Liver (tissue), 9 donors: ENCODE measurements around the gene CFAP251. TPM values are rescaled to one million over a fixed set of nuclear protein-coding genes. Genes with fewer than 3 reads are reported as not detected.
A peak's percentile ranks its signal among the peaks of the same experiment; 100 is the strongest.

Experiments
- DNase-seq: peaks from one replicate; pipeline ENCODE4 v3.0.0-alpha.2; 2017; ENCODE audit warnings: low spot score
- H3K27ac ChIP-seq, 2 donors: one replicate each; pipeline ENCODE4 v1.7.0; 2013; ENCODE audit warnings: inconsistent platforms in 2 of 2, low read length in 2 of 2, control low read depth in 1 of 2, low read depth in 1 of 2, mild to moderate bottlenecking in 1 of 2
- H3K27me3 ChIP-seq, 4 donors: one replicate each; pipeline versions ENCODE4 v1.6.1 to v1.7.0; 2013; ENCODE audit warnings: low read length in 3 of 4, inconsistent platforms in 1 of 4, mild to moderate bottlenecking in 1 of 4, moderate library complexity in 1 of 4; ENCODE audit not compliant: control insufficient read depth in 4 of 4, insufficient read depth in 4 of 4
- H3K36me3 ChIP-seq, 4 donors: one replicate each; pipeline versions ENCODE4 v1.6.1 to v1.7.0; 2013; ENCODE audit warnings: low read length in 3 of 4, mild to moderate bottlenecking in 3 of 4, low read depth in 1 of 4, moderate library complexity in 1 of 4; ENCODE audit not compliant: control insufficient read depth in 4 of 4, insufficient read depth in 3 of 4
- H3K4me1 ChIP-seq, 4 donors: one replicate each; pipeline versions ENCODE4 v1.6.1 to v1.7.0; 2013; ENCODE audit warnings: low read length in 3 of 4, mild to moderate bottlenecking in 3 of 4, moderate library complexity in 1 of 4; ENCODE audit not compliant: control insufficient read depth in 4 of 4, insufficient read depth in 4 of 4
- H3K4me3 ChIP-seq, 3 donors: one replicate each; pipeline versions ENCODE4 v1.6.1 to v1.7.0; 2013; ENCODE audit warnings: low read length in 3 of 3, control low read depth in 1 of 3, low read depth in 1 of 3, mild to moderate bottlenecking in 1 of 3
- H3K9ac ChIP-seq, 2 donors: one replicate each; pipeline ENCODE4 v1.7.0; 2013; ENCODE audit warnings: low read length in 2 of 2, mild to moderate bottlenecking in 2 of 2, moderate library complexity in 2 of 2, control low read depth in 1 of 2, low read depth in 1 of 2
- H3K9me3 ChIP-seq, 4 donors: one replicate each; pipeline versions ENCODE4 v1.6.1 to v1.7.0; 2013; ENCODE audit warnings: low read length in 3 of 4; ENCODE audit not compliant: control insufficient read depth in 4 of 4
- EGR1 ChIP-seq, 2 donors: IDR thresholded peaks; 2 replicates each; pipeline ENCODE4 v1.6.1; 2016 to 2018; ENCODE audit warnings: antibody characterized with exemption in 2 of 2, low read depth in 2 of 2
- FOXA1 ChIP-seq: IDR thresholded peaks from 2 replicates; pipeline ENCODE4 v1.6.1; 2016; ENCODE audit warnings: antibody characterized with exemption
- FOXA2 ChIP-seq: IDR thresholded peaks from 2 replicates; pipeline ENCODE4 v1.6.1; 2016; ENCODE audit warnings: antibody characterized with exemption
- GABPA ChIP-seq, 2 donors: IDR thresholded peaks in 1 of 2; conservative IDR thresholded peaks in 1 of 2; 2 replicates each; pipeline ENCODE4 v1.6.1; 2016; ENCODE audit warnings: antibody characterized with exemption in 2 of 2, mild to moderate bottlenecking in 1 of 2, moderate library complexity in 1 of 2
- HNF4A ChIP-seq, 2 donors: conservative IDR thresholded peaks; 2 replicates each; pipeline ENCODE4 v1.6.1; 2016; ENCODE audit warnings: antibody characterized with exemption in 2 of 2, mild to moderate bottlenecking in 2 of 2
- HNF4G ChIP-seq: IDR thresholded peaks from 2 replicates; pipeline ENCODE4 v1.6.1; 2016; ENCODE audit warnings: antibody characterized with exemption
- JUND ChIP-seq, 2 donors: IDR thresholded peaks; 2 replicates each; pipeline ENCODE4 v1.6.1; 2016; ENCODE audit warnings: antibody characterized with exemption in 2 of 2
- NR2F2 ChIP-seq: IDR thresholded peaks from 2 replicates; pipeline ENCODE4 v1.6.1; 2016; ENCODE audit warnings: antibody characterized with exemption
- RAD21 ChIP-seq, 2 donors: IDR thresholded peaks; 2 replicates each; pipeline ENCODE4 v1.6.1; 2016; ENCODE audit warnings: antibody characterized with exemption in 2 of 2, mild to moderate bottlenecking in 2 of 2
- RXRA ChIP-seq, 2 donors: IDR thresholded peaks; 2 replicates each; pipeline ENCODE4 v1.6.1; 2017 to 2018; ENCODE audit warnings: antibody characterized with exemption in 2 of 2, mild to moderate bottlenecking in 1 of 2
- SP1 ChIP-seq: IDR thresholded peaks from 2 replicates; pipeline ENCODE4 v1.6.1; 2018; ENCODE audit warnings: antibody characterized with exemption, mild to moderate bottlenecking
- TAF1 ChIP-seq: conservative IDR thresholded peaks from 2 replicates; pipeline ENCODE4 v1.6.1; 2016; ENCODE audit warnings: antibody characterized with exemption, mild to moderate bottlenecking
- YY1 ChIP-seq: IDR thresholded peaks from 2 replicates; pipeline ENCODE4 v1.6.1; 2016; ENCODE audit warnings: antibody characterized with exemption, mild to moderate bottlenecking
- WGBS: extraction: QIAGEN DNeasy Blood & Tissue Kit; methylation state at CpG from one replicate; pipeline ENCODE4 v1.1.7; 2013; 5-methylcytosine and 5-hydroxymethylcytosine counted together
- polyA plus RNA-seq, 2 donors: library from polyadenylated mRNA; stranded (reverse) in 1 of 2; unstranded in 1 of 2; fragments of 200-250 nt in 1 of 2; fragments of >200 nt in 1 of 2; fragmentation: Nextera tagmentation in 1 of 2; extraction: Ambion mirVana in 1 of 2; gene quantifications; one replicate each; pipeline versions ENCODE4 v1.2.1 to v1.2.3, GENCODE V29; 2013 to 2015
- total RNA-seq, 2 donors: library from RNA; depleted of rRNA; stranded (reverse); fragments of >200 nt; gene quantifications; one replicate each; pipeline ENCODE4 v1.2.3, GENCODE V29; 2014
- TF ChIP-seq, protein P1 (sequence below): IDR thresholded peaks from 2 replicates; pipeline ENCODE4 v1.6.1; 2016; ENCODE audit warnings: antibody characterized with exemption
- TF ChIP-seq, protein P2 (sequence below): IDR thresholded peaks from 2 replicates; pipeline ENCODE4 v1.6.1; 2016; ENCODE audit warnings: antibody characterized with exemption
- TF ChIP-seq, protein P3 (sequence below): fragments of 150-350 bp; IDR thresholded peaks from 2 replicates; pipeline ENCODE4 v1.5.1; 2017; ENCODE audit warnings: improper control_type of control experiment, low read depth, low read length; ENCODE audit not compliant: missing input control
- TF ChIP-seq, protein P4 (sequence below): IDR thresholded peaks from 2 replicates; pipeline ENCODE4 v1.6.1; 2016; ENCODE audit warnings: antibody characterized with exemption, mild to moderate bottlenecking
- TF ChIP-seq, protein P5 (sequence below): IDR thresholded peaks from 2 replicates; pipeline ENCODE4 v1.6.1; 2016; ENCODE audit warnings: antibody characterized with exemption
- donor health status: healthy.
- donor health status: healthy.
- donor health status: healthy.
- donor health status: healthy.
- donor health status: healthy.

The CFAP251 gene
- total and polyA plus RNA-seq, 4 donors, result 1.6 to 4.0 (median 2.0) TPM

DNA sequence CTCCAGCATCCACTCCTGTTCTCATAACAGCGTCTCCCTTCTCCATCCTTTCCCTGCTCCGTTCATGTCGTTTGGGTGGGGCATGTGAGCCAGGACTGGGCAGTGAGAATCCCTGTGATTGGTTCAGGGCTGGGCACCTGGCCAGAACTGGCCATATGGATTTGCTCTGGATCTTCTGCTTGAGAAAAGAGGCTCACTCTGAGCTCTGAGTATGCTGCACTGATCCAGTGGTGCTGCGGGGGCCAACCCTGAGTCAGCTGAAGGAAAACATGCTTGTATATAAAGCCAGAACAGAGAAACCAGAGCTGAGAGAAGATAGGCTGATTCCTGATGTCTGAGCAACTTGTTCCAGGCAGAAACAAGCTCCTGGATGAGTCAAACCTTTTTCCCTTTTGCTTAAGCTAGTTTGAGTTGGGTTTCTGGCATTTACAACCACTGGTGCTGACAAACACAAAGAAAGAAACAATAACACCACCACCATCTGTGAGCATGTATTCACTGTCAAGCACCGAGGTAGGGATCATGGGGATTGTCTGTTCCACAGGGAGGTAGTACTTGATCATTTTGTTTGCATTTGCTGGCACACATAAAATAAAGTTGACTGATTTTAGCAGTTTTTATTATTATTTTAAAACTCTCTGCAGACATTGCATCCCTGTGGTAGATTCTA is 45.7 kb upstream of the CFAP251 start:
- Histone ChIP-seq H3K9me3 (no peaks in the 10 kb centered on the region), H3K4me1 (peaks cover 0 to 26% (median 18%) of the 10 kb centered on the region in 4 donors), H3K9ac (no peak overlapping the region), H3K4me3 (no peak overlapping the region), H3K27ac (peak overlapping the region; percentile 4 to 31), H3K27me3 (no peaks in the 10 kb centered on the region), H3K36me3 (no peaks in the 10 kb centered on the region)
- DNase-seq, result no peak
- TF ChIP-seq HNF4G, result no peak
- TF ChIP-seq GABPA (IDR thresholded peaks at IDR 0.05 in 1 of 2, conservative IDR thresholded peaks at IDR 0.05 in 1 of 2), result no peak
- TF ChIP-seq, protein P1, sequence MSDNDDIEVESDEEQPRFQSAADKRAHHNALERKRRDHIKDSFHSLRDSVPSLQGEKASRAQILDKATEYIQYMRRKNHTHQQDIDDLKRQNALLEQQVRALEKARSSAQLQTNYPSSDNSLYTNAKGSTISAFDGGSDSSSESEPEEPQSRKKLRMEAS, result no peak
- TF ChIP-seq YY1, result no peak
- TF ChIP-seq RAD21 (IDR thresholded peaks at IDR 0.05), result no peak
- TF ChIP-seq HNF4A (conservative IDR thresholded peaks at IDR 0.05), result no peak
- no peak for TF ChIP-seq EGR1 (IDR thresholded peaks at IDR 0.05; ENCODE audit: low read depth in 2 of 2)
- 74% methylated on average over 5 of the region's 5 CpGs for WGBS

DNA sequence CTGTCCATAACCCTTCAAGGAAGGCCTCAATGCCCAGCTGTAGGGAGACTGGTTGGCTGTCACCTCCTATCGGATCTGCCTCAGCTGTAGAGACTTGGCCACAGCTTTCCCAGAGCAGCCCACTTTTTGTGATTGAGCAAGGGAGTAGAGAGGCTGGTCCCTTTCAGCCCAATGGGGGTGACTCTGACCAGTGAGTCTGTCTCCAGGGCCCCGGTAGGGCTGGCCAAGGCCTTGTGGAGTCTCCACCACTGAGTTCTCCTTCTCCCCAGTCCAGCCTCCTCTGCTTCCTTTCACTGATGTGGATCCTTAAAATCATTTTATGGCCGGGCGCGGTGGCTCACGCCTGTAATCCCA is 45.2 kb upstream of the CFAP251 start:
- no peaks in the 10 kb centered on the region for H3K27me3 ChIP-seq
- peaks cover 0 to 27% (median 18%) of the 10 kb centered on the region in 4 donors for H3K4me1 ChIP-seq
- H3K36me3 ChIP-seq, result no peaks in the 10 kb centered on the region
- WGBS, result 93% methylated on average over 6 of the region's 6 CpGs
- H3K9ac ChIP-seq, result no peak overlapping the region
- TF ChIP-seq SP1 (no peak), JUND (IDR thresholded peaks at IDR 0.05) (no peak), HNF4A (conservative IDR thresholded peaks at IDR 0.05) (no peak), RXRA (IDR thresholded peaks at IDR 0.05) (no peak), HNF4G (no peak), EGR1 (IDR thresholded peaks at IDR 0.05; ENCODE audit: low read depth in 2 of 2) (no peak), YY1 (no peak), RAD21 (IDR thresholded peaks at IDR 0.05) (no peak), TAF1 (no peak), FOXA2 (no peak), GABPA (IDR thresholded peaks at IDR 0.05 in 1 of 2, conservative IDR thresholded peaks at IDR 0.05 in 1 of 2) (no peak), FOXA1 (no peak), NR2F2 (no peak)
- TF ChIP-seq, protein P2, sequence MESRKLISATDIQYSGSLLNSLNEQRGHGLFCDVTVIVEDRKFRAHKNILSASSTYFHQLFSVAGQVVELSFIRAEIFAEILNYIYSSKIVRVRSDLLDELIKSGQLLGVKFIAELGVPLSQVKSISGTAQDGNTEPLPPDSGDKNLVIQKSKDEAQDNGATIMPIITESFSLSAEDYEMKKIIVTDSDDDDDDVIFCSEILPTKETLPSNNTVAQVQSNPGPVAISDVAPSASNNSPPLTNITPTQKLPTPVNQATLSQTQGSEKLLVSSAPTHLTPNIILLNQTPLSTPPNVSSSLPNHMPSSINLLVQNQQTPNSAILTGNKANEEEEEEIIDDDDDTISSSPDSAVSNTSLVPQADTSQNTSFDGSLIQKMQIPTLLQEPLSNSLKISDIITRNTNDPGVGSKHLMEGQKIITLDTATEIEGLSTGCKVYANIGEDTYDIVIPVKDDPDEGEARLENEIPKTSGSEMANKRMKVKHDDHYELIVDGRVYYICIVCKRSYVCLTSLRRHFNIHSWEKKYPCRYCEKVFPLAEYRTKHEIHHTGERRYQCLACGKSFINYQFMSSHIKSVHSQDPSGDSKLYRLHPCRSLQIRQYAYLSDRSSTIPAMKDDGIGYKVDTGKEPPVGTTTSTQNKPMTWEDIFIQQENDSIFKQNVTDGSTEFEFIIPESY, result no peak
- TF ChIP-seq, protein P3, sequence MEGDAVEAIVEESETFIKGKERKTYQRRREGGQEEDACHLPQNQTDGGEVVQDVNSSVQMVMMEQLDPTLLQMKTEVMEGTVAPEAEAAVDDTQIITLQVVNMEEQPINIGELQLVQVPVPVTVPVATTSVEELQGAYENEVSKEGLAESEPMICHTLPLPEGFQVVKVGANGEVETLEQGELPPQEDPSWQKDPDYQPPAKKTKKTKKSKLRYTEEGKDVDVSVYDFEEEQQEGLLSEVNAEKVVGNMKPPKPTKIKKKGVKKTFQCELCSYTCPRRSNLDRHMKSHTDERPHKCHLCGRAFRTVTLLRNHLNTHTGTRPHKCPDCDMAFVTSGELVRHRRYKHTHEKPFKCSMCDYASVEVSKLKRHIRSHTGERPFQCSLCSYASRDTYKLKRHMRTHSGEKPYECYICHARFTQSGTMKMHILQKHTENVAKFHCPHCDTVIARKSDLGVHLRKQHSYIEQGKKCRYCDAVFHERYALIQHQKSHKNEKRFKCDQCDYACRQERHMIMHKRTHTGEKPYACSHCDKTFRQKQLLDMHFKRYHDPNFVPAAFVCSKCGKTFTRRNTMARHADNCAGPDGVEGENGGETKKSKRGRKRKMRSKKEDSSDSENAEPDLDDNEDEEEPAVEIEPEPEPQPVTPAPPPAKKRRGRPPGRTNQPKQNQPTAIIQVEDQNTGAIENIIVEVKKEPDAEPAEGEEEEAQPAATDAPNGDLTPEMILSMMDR, result no peak
- TF ChIP-seq, protein P1, result no peak
- TF ChIP-seq, protein P4, sequence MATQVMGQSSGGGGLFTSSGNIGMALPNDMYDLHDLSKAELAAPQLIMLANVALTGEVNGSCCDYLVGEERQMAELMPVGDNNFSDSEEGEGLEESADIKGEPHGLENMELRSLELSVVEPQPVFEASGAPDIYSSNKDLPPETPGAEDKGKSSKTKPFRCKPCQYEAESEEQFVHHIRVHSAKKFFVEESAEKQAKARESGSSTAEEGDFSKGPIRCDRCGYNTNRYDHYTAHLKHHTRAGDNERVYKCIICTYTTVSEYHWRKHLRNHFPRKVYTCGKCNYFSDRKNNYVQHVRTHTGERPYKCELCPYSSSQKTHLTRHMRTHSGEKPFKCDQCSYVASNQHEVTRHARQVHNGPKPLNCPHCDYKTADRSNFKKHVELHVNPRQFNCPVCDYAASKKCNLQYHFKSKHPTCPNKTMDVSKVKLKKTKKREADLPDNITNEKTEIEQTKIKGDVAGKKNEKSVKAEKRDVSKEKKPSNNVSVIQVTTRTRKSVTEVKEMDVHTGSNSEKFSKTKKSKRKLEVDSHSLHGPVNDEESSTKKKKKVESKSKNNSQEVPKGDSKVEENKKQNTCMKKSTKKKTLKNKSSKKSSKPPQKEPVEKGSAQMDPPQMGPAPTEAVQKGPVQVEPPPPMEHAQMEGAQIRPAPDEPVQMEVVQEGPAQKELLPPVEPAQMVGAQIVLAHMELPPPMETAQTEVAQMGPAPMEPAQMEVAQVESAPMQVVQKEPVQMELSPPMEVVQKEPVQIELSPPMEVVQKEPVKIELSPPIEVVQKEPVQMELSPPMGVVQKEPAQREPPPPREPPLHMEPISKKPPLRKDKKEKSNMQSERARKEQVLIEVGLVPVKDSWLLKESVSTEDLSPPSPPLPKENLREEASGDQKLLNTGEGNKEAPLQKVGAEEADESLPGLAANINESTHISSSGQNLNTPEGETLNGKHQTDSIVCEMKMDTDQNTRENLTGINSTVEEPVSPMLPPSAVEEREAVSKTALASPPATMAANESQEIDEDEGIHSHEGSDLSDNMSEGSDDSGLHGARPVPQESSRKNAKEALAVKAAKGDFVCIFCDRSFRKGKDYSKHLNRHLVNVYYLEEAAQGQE, result no peak
- TF ChIP-seq, protein P5, sequence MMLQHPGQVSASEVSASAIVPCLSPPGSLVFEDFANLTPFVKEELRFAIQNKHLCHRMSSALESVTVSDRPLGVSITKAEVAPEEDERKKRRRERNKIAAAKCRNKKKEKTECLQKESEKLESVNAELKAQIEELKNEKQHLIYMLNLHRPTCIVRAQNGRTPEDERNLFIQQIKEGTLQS, result no peak
- no peak overlapping the region for H3K4me3 ChIP-seq
- no peak for DNase-seq
- peak overlapping the region; percentile 4 to 31 for H3K27ac ChIP-seq
- H3K9me3 ChIP-seq, result no peaks in the 10 kb centered on the region
